Esophagus (tissue), 2 donors: Measurements from ENCODE around the gene FIGLA. TPM values are rescaled to one million over a fixed set of nuclear protein-coding genes. Genes with fewer than 3 reads are reported as not detected.
A peak's percentile ranks its signal among the peaks of the same experiment; 100 is the strongest.

Experiments used
- H3K27ac ChIP-seq, 2 donors: one replicate each; pipeline ENCODE4 v1.5.1; 2013; ENCODE audit warnings: low read depth in 2 of 2, mild to moderate bottlenecking in 2 of 2, inconsistent platforms in 1 of 2, low read length in 1 of 2, moderate library complexity in 1 of 2
- H3K27me3 ChIP-seq, 2 donors: one replicate each; pipeline ENCODE4 v1.6.1; 2013; ENCODE audit warnings: low read length in 2 of 2, control low read depth in 1 of 2, mild to moderate bottlenecking in 1 of 2; ENCODE audit not compliant: insufficient read depth in 2 of 2, control insufficient read depth in 1 of 2
- H3K36me3 ChIP-seq, 2 donors: one replicate each; pipeline ENCODE4 v1.6.1; 2013; ENCODE audit warnings: low read length in 1 of 2; ENCODE audit not compliant: control insufficient read depth in 2 of 2, insufficient read depth in 2 of 2
- H3K4me1 ChIP-seq, 2 donors: one replicate each; pipeline ENCODE4 v1.6.1; 2013; ENCODE audit warnings: low read length in 1 of 2; ENCODE audit not compliant: control insufficient read depth in 2 of 2, insufficient read depth in 2 of 2
- H3K4me3 ChIP-seq, 2 donors: one replicate each; pipeline ENCODE4 v1.5.1; 2013; ENCODE audit warnings: low read length in 2 of 2, mild to moderate bottlenecking in 2 of 2, low read depth in 1 of 2, moderate library complexity in 1 of 2
- H3K9me3 ChIP-seq, 2 donors: one replicate each; pipeline ENCODE4 v1.6.1; 2013; ENCODE audit warnings: mild to moderate bottlenecking in 2 of 2, low read depth in 1 of 2, low read length in 1 of 2, moderate library complexity in 1 of 2; ENCODE audit not compliant: control insufficient read depth in 2 of 2, insufficient read depth in 1 of 2
- WGBS, 2 donors: extraction: QIAGEN DNeasy Blood & Tissue Kit; methylation state at CpG; one replicate each; pipeline ENCODE4 v1.1.7; 2013; 5-methylcytosine and 5-hydroxymethylcytosine counted together
- polyA plus RNA-seq, 2 donors: library from polyadenylated mRNA; stranded (reverse); fragments of 200-250 nt; gene quantifications; one replicate each; pipeline ENCODE4 v1.2.3, GENCODE V29; 2013
- donor health status: healthy with polysubstance abuse.
- donor health status: Bipolar disorder and iron deficiency.

FIGLA gene
- polyA plus RNA-seq, 2 donors: 0.07 TPM; not detected in 1

GRCh38 chr2:70778676-70779075 is 11.8 kb downstream of the FIGLA start:
- Histone ChIP-seq H3K27ac (no peak overlapping the region), H3K9me3 (no peaks in the 10 kb centered on the region), H3K4me1 (no peaks in the 10 kb centered on the region), H3K27me3 (no peaks in the 10 kb centered on the region), H3K4me3 (no peak overlapping the region), H3K36me3 (no peaks in the 10 kb centered on the region)
- 57 to 69% methylated on average over 1 of the region's 1 CpG for WGBS, 2 donors

DNA sequence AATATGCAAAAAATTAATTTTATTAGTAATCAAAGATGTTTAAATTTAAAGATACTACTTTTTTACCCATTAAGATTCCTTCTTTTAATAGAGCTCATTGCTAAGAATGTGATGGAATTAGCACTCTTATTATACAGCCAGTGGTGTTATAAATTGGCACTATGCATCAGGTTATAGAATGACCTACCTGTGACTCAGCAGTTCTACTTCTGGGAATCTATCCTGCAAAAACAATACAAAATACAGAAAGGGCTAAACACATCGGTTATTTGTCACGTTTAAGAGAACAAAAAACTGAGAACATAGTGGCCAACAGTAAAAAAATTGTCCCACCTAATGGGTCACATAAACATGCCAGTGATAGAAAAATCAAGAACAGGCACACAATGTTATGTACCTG is 13.0 kb downstream of the FIGLA start:
- Histone ChIP-seq H3K36me3 (no peaks in the 10 kb centered on the region), H3K27ac (no peak overlapping the region), H3K9me3 (no peaks in the 10 kb centered on the region), H3K27me3 (no peaks in the 10 kb centered on the region), H3K4me1 (no peaks in the 10 kb centered on the region), H3K4me3 (no peak overlapping the region)
- WGBS, 2 donors: 42 to 47% methylated on average over 2 of the region's 2 CpGs

DNA sequence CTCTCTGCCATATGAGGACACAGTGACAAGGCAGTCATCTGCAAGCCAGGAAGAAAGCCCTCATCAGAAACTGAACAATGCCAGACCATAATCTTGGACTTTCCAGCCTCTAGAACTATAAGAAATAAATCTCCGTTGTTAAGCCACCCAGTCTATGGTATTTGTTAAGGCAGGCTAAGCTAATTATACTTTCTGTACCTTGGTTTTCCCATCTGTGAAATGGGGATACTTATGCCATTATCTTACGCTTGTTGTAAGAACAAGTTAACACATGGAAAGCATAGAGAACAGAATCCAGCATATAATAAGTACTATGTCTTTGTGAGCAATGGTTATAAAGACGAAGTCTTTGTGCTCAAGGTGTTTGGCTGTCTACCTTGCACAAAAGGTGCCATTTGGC is 14.2 kb downstream of the FIGLA start:
- H3K36me3 ChIP-seq: no peaks in the 10 kb centered on the region
- no peaks in the 10 kb centered on the region for H3K27me3 ChIP-seq
- H3K9me3 ChIP-seq: no peaks in the 10 kb centered on the region
- H3K4me3 ChIP-seq: no peak overlapping the region
- no peak overlapping the region for H3K27ac ChIP-seq
- WGBS, 2 donors: 93% methylated on average over 3 of the region's 3 CpGs
- no peaks in the 10 kb centered on the region for H3K4me1 ChIP-seq

DNA sequence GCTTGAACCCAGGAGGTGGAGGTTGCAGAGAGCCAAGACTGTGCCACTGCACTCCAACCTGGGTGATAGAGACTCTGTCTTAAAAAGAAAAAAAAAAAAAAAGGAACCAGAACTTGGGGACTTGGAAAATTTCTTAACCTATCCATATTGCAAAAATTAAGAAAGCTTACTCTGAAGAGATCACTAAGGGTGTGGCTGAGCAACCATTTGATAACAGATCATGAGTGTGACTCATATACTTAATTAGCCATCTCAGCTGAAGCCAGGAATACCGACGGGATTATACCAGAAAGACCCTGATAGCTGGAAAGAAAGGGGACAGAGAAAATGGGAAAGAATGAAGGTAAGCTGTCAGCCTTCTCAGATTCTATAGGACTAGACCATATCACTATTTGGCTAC is 15.3 kb downstream of the FIGLA start:
- Histone ChIP-seq H3K4me3 (no peak overlapping the region), H3K27ac (no peak overlapping the region), H3K4me1 (no peaks in the 10 kb centered on the region), H3K36me3 (no peaks in the 10 kb centered on the region), H3K9me3 (no peaks in the 10 kb centered on the region), H3K27me3 (no peaks in the 10 kb centered on the region)
- 35 to 41% methylated on average over 2 of the region's 2 CpGs for WGBS, 2 donors

GRCh38 chr2:70772486-70773155 is 17.8 kb downstream of the FIGLA start:
- Histone ChIP-seq H3K36me3 (no peaks in the 10 kb centered on the region), H3K27me3 (no peaks in the 10 kb centered on the region), H3K4me1 (peaks cover 0 to 3% of the 10 kb centered on the region in 2 donors), H3K9me3 (no peaks in the 10 kb centered on the region), H3K4me3 (no peak overlapping the region), H3K27ac (no peak overlapping the region)
- 83 to 88% methylated on average over 2 of the region's 2 CpGs for WGBS, 2 donors

GRCh38 chr2:70771446-70771845 is 19.0 kb downstream of the FIGLA start:
- H3K9me3 ChIP-seq: no peaks in the 10 kb centered on the region
- no peak overlapping the region for H3K4me3 ChIP-seq
- WGBS, 2 donors: 74 to 80% methylated on average over 2 of the region's 2 CpGs
- no peaks in the 10 kb centered on the region for H3K36me3 ChIP-seq
- no peak overlapping the region for H3K27ac ChIP-seq
- H3K4me1 ChIP-seq: peaks cover 4 to 5% of the 10 kb centered on the region in 2 donors
- H3K27me3 ChIP-seq: peaks cover 0 to 5% of the 10 kb centered on the region in 2 donors

DNA sequence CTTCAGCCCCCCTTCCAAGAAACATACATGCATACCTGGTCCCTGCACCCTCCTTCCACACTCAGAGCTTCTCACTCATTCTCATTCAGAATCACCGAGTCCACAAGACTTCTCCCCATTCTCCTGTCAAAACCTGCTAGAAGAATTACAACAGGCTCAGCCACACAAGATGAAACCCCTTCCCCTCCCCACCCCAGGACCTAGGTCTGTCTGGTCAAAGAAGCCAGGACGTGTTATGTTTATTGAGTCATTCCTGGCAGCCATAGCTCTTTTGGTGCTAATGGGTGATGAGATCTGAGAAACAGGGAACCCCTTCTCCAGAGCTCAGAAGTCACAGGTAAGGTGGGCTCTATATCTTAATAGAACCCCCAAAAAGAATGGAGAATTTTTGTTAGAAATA is 21.0 kb downstream of the FIGLA start:
- 46 to 54% methylated on average over 2 of the region's 2 CpGs for WGBS, 2 donors
- H3K4me1 ChIP-seq: peaks cover 4 to 5% of the 10 kb centered on the region in 2 donors
- peaks cover 0 to 13% of the 10 kb centered on the region in 2 donors for H3K27me3 ChIP-seq
- no peaks in the 10 kb centered on the region for H3K9me3 ChIP-seq
- no peak overlapping the region for H3K27ac ChIP-seq
- H3K4me3 ChIP-seq: no peak overlapping the region
- H3K36me3 ChIP-seq: no peaks in the 10 kb centered on the region

DNA sequence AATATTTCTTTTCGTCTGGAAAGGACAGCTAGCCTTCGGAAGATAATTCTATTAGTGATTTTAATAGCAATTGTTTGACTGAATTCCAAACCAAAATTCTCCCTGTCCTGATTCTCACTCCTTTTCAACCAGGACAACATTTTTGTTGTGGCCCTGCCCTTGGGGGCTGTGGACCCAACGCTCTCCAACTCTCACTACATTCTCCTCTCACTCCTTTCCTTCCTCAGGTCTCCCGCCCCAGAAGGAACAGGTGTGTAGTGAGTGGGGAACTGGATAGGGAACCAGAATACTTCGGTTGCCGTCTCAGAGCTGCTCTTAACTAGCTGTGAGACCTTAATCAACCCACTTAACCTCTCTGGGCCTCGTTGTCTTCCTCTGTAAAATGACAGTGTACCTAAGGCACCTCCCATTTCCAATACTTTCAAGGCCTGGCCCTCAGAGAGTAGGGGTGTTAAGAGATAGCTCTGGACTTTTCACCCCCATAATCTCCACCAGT is 21.8 kb downstream of the FIGLA start:
- H3K4me3 ChIP-seq: no peak overlapping the region
- 52 to 62% methylated on average over 7 of the region's 7 CpGs for WGBS, 2 donors
- peaks cover 0 to 15% of the 10 kb centered on the region in 2 donors for H3K27me3 ChIP-seq

DNA sequence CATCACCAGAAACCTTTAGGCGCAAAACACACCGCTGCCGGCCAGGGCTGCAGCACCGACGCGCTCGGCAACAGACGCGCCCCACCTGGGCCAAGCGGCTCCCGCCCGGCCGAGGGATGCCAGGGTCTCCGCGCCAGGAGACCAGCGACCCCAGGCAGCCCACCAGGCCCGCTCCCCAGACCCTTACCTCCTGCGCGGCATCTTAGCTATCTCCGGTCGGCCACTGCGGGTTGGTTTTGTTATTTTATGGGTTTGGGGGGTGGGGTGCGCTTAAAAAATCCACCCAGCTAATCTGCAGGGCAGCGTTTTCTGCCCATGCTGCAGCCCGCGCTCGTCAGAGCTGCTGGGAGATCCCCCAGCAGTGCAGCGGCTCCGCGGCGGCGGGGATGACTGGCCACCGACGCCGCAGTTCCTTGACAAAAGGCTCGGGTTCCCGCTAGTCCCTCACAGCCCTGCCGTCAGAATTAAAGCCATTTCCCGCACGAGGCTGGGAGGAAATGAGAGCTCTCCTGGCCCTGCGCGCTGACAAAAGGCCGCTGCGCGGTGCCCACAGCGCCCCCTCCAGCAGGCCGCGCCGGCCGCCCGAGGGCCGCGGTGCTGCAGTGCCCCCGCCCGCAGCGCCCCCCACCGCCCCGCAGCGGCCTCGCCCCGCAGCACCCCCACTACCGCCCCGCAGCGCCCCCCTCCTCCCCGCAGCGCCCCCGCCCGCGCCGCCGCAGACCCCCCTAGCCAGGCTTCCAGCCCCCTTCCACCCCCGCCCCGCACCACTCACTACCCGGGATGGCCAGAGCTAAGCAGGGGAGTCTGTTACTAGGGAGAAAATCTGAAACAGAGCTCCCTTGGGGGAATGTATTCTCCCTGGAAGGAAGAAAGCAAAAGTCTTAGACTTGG is 22.5 kb downstream of the FIGLA start, which contains the start of gene ADD2:
Gene ADD2, minus strand, starts transcription at position 502 of the 891 bp plus-strand sequence. CDS start 61,792 bp downstream, outside the sequence.
- 1 to 2% methylated on average over 53 to 67 of the region's 74 CpGs for WGBS, 2 donors
- H3K36me3 ChIP-seq: no peaks in the 10 kb centered on the region
- H3K27ac ChIP-seq: no peak within 1 kb of the TSS
- H3K4me1 ChIP-seq: peaks cover 4 to 5% of the 10 kb centered on the region in 2 donors
- peaks cover 0 to 15% of the 10 kb centered on the region in 2 donors for H3K27me3 ChIP-seq
- H3K9me3 ChIP-seq: no peaks in the 10 kb centered on the region
- peak within 1 kb of the TSS in 1 of 2 donors; percentile 38 for H3K4me3 ChIP-seq

More for the DNA sequence above, 21.8 kb downstream of the FIGLA start:
- H3K4me1 ChIP-seq: peaks cover 4 to 5% of the 10 kb centered on the region in 2 donors
- no peak overlapping the region for H3K27ac ChIP-seq
- H3K9me3 ChIP-seq: no peaks in the 10 kb centered on the region
- H3K36me3 ChIP-seq: no peaks in the 10 kb centered on the region
